HEK293 (cell line): ENCODE data around the gene CNP.
A peak's percentile ranks its signal among the peaks of the same experiment; 100 is the strongest.

ENCODE experiments used
- AEBP2 ChIP-seq: fragments of 450-650 bp; formaldehyde crosslinking; IDR thresholded peaks from 2 replicates; pipeline ENCODE4 v1.5.1; 2016; ENCODE audit warnings: missing biosample characterization, missing genetic modification characterization, borderline replicate concordance
- EGR2 ChIP-seq: fragments of 450-650 bp; formaldehyde crosslinking; IDR thresholded peaks from 2 replicates; pipeline ENCODE4 v1.5.1; 2016; ENCODE audit warnings: low read depth, missing biosample characterization, missing genetic modification characterization
- HOXA7 ChIP-seq: sonication (generic); formaldehyde crosslinking; IDR thresholded peaks from 2 replicates; pipeline ENCODE4 v1.8.1; 2022; ENCODE audit warnings: missing genetic modification reagents, borderline replicate concordance
- KLF16 ChIP-seq: fragments of 450-650 bp; formaldehyde crosslinking; IDR thresholded peaks from 2 replicates; pipeline ENCODE4 v1.5.1; 2017; ENCODE audit warnings: missing biosample characterization, missing genetic modification characterization
- REPIN1 ChIP-seq: fragments of 450-650 bp; formaldehyde crosslinking; IDR thresholded peaks from 2 replicates; pipeline ENCODE4 v1.5.1; 2017; ENCODE audit warnings: missing biosample characterization, missing genetic modification characterization, low read depth
- REST ChIP-seq: fragments of 450-650 bp; formaldehyde crosslinking; IDR thresholded peaks from 2 replicates; pipeline ENCODE4 v1.5.1; 2016; ENCODE audit warnings: missing biosample characterization, missing genetic modification characterization
- SP3 ChIP-seq: fragments of 450-650 bp; formaldehyde crosslinking; IDR thresholded peaks from 2 replicates; pipeline ENCODE4 v1.5.1; 2016; ENCODE audit warnings: missing biosample characterization, missing genetic modification characterization
- ZBTB20 ChIP-seq: fragments of 450-650 bp; formaldehyde crosslinking; IDR thresholded peaks from 2 replicates; pipeline ENCODE4 v1.5.1; 2016; ENCODE audit warnings: missing biosample characterization, missing genetic modification characterization
- ZBTB8A ChIP-seq: fragments of 450-650 bp; formaldehyde crosslinking; IDR thresholded peaks from 2 replicates; pipeline ENCODE4 v1.5.1; 2016; ENCODE audit warnings: missing biosample characterization, missing genetic modification characterization
- ZEB2 ChIP-seq: fragments of 450-650 bp; formaldehyde crosslinking; IDR thresholded peaks from 2 replicates; pipeline ENCODE4 v1.5.1; 2016; ENCODE audit warnings: missing biosample characterization, missing genetic modification characterization
- ZFP3 ChIP-seq: fragments of 450-650 bp; formaldehyde crosslinking; IDR thresholded peaks from 2 replicates; pipeline ENCODE4 v1.5.1; 2016; ENCODE audit warnings: low read depth, missing biosample characterization, missing genetic modification characterization
- ZNF112 ChIP-seq: fragments of 450-650 bp; formaldehyde crosslinking; IDR thresholded peaks from 2 replicates; pipeline ENCODE4 v1.5.0; 2017; ENCODE audit warnings: missing biosample characterization, missing genetic modification characterization
- ZNF148 ChIP-seq: fragments of 450-650 bp; formaldehyde crosslinking; IDR thresholded peaks from 2 replicates; pipeline ENCODE4 v1.5.0; 2017; ENCODE audit warnings: missing biosample characterization, missing genetic modification characterization, borderline replicate concordance
- ZNF280D ChIP-seq: fragments of 450-650 bp; formaldehyde crosslinking; IDR thresholded peaks from 2 replicates; pipeline ENCODE4 v1.5.1; 2016; ENCODE audit warnings: missing biosample characterization, missing genetic modification characterization
- ZNF335 ChIP-seq: fragments of 450-650 bp; formaldehyde crosslinking; conservative IDR thresholded peaks from 2 replicates; pipeline ENCODE4 v1.5.1; 2016; ENCODE audit warnings: missing biosample characterization, missing genetic modification characterization
- ZNF394 ChIP-seq: fragments of 450-650 bp; formaldehyde crosslinking; IDR thresholded peaks from 2 replicates; pipeline ENCODE4 v1.5.1; 2016; ENCODE audit warnings: missing biosample characterization, missing genetic modification characterization, mild to moderate bottlenecking, moderate library complexity, borderline replicate concordance
- ZNF416 ChIP-seq: fragments of 450-650 bp; formaldehyde crosslinking; IDR thresholded peaks from 2 replicates; pipeline ENCODE4 v1.5.1; 2016; ENCODE audit warnings: missing biosample characterization, missing genetic modification characterization
- ZNF473 ChIP-seq: fragments of 450-650 bp; formaldehyde crosslinking; IDR thresholded peaks from 2 replicates; pipeline ENCODE4 v1.5.1; 2017; ENCODE audit warnings: missing biosample characterization, missing genetic modification characterization
- ZNF521 ChIP-seq: fragments of 450-650 bp; formaldehyde crosslinking; IDR thresholded peaks from 2 replicates; pipeline ENCODE4 v1.5.1; 2017; ENCODE audit warnings: missing biosample characterization, mild to moderate bottlenecking, missing genetic modification characterization
- ZNF544 ChIP-seq: fragments of 450-650 bp; formaldehyde crosslinking; IDR thresholded peaks from 2 replicates; pipeline ENCODE4 v1.5.0; 2017; ENCODE audit warnings: missing biosample characterization, missing genetic modification characterization
- ZNF549 ChIP-seq: fragments of 450-650 bp; IDR thresholded peaks from 2 replicates; pipeline ENCODE4 v1.5.1; 2018; ENCODE audit warnings: missing biosample characterization, missing genetic modification characterization, mild to moderate bottlenecking, inconsistent platforms, moderate library complexity
- ZNF623 ChIP-seq: fragments of 450-650 bp; formaldehyde crosslinking; IDR thresholded peaks from 2 replicates; pipeline ENCODE4 v1.5.1; 2016; ENCODE audit warnings: missing biosample characterization, missing genetic modification characterization
- ZNF629 ChIP-seq: fragments of 450-650 bp; formaldehyde crosslinking; IDR thresholded peaks from 2 replicates; pipeline ENCODE4 v1.5.1; 2017; ENCODE audit warnings: missing biosample characterization, missing genetic modification characterization
- ZNF660 ChIP-seq: fragments of 450-650 bp; IDR thresholded peaks from 2 replicates; pipeline ENCODE4 v1.5.1; 2018; ENCODE audit warnings: missing biosample characterization, mild to moderate bottlenecking, missing genetic modification characterization
- ZNF704 ChIP-seq: fragments of 450-650 bp; formaldehyde crosslinking; IDR thresholded peaks from 2 replicates; pipeline ENCODE4 v1.5.1; 2016; ENCODE audit warnings: missing biosample characterization, missing genetic modification characterization
- ZNF747 ChIP-seq: fragments of 450-650 bp; formaldehyde crosslinking; IDR thresholded peaks from 2 replicates; pipeline ENCODE4 v1.5.1; 2016; ENCODE audit warnings: missing biosample characterization, missing genetic modification characterization
- ZNF843 ChIP-seq: fragments of 450-650 bp; formaldehyde crosslinking; IDR thresholded peaks from 2 replicates; pipeline ENCODE4 v1.5.1; 2016; ENCODE audit warnings: missing biosample characterization, missing genetic modification characterization
- ZSCAN16 ChIP-seq: fragments of 450-650 bp; formaldehyde crosslinking; IDR thresholded peaks from 2 replicates; pipeline ENCODE4 v1.5.1; 2016; ENCODE audit warnings: missing biosample characterization, missing genetic modification characterization

The CNP gene

GRCh38 chr17:41930009-41930832 lies 36.4 kb upstream of the CNP start, which contains the start of gene ODAD4 (continued):
- no peak for TF ChIP-seq ZNF623 (tag by site-specific recombination)
- TF ChIP-seq ZNF704 (tag by site-specific recombination): no peak
- TF ChIP-seq ZNF660 (tag by site-specific recombination): peak; percentile 86
- peak; percentile 50; the same call in 1 of the 2 replicates for TF ChIP-seq KLF16 (tag by site-specific recombination)
- TF ChIP-seq ZNF335 (tag by site-specific recombination): peak; percentile 88
- TF ChIP-seq AEBP2 (tag by site-specific recombination): no peak
- no peak for TF ChIP-seq ZNF549 (tag by site-specific recombination)
- no peak for TF ChIP-seq ZNF521 (tag by site-specific recombination)
- TF ChIP-seq ZBTB20 (tag by site-specific recombination): peak; percentile 88
- TF ChIP-seq EGR2 (tag by site-specific recombination): no peak
- TF ChIP-seq REST (tag by site-specific recombination): no peak
- TF ChIP-seq REPIN1 (tag by site-specific recombination): peak; percentile 68; the same call in 1 of the 2 replicates
- TF ChIP-seq ZNF112 (tag by site-specific recombination): no peak
- peak; percentile 51; the same call in 1 of the 2 replicates for TF ChIP-seq ZNF843 (tag by site-specific recombination)
- TF ChIP-seq ZFP3 (tag by site-specific recombination): no peak; the same call in 1 of the 2 replicates
- TF ChIP-seq ZNF629 (tag by site-specific recombination): peak; percentile 83
- TF ChIP-seq ZNF416 (tag by site-specific recombination): no peak
- peak; percentile 67; the same call in 1 of the 2 replicates for TF ChIP-seq ZEB2 (tag by site-specific recombination)
- no peak for TF ChIP-seq ZNF148 (tag by site-specific recombination)
- TF ChIP-seq ZNF747 (tag by site-specific recombination): no peak
- peak; percentile 27; the same call in 1 of the 2 replicates for TF ChIP-seq ZNF394 (tag by site-specific recombination)
- peak; percentile 34; the same call in 1 of the 2 replicates for TF ChIP-seq ZSCAN16 (tag by site-specific recombination)
- peak; percentile 53; the same call in 1 of the 2 replicates for TF ChIP-seq ZBTB8A (tag by site-specific recombination)
- TF ChIP-seq ZNF544 (tag by site-specific recombination): no peak
- TF ChIP-seq ZNF473 (tag by site-specific recombination): no peak
- TF ChIP-seq SP3: peak; percentile 63; the same call in 1 of the 2 replicates
- TF ChIP-seq ZNF280D (tag by site-specific recombination): peak; percentile 29; the same call in 1 of the 2 replicates
- TF ChIP-seq HOXA7 (CRISPR knock-in tag): no peak
